Caki2 (cell line): ENCODE results near the gene ZBTB33. TPM values are rescaled to one million over a fixed set of nuclear protein-coding genes. Genes with fewer than 3 reads are reported as not detected.

Experiments used
- DNase-seq: peaks from one replicate; pipeline ENCODE4 v3.0.0-alpha.2; 2015; ENCODE audit warnings: low read depth
- in situ Hi-C: cut with HindIII; loops from 2 replicates; pipeline ENCODE4 v1.10.0; 2016; ENCODE audit warnings: low sequenced_read_pairs, low pct_unique_long_range_greater_than_20kb, mixed read lengths
- total RNA-seq: library from RNA; depleted of rRNA; stranded (reverse); fragments of >200 nt; shearing (Covaris generic); gene quantifications from 2 replicates; pipeline ENCODE4 v1.2.3, GENCODE V29; 2014; ENCODE audit warnings: low replicate concordance

ZBTB33 gene
- total RNA-seq, 1 experiment from 2014 or later: 5.0 TPM

DNA sequence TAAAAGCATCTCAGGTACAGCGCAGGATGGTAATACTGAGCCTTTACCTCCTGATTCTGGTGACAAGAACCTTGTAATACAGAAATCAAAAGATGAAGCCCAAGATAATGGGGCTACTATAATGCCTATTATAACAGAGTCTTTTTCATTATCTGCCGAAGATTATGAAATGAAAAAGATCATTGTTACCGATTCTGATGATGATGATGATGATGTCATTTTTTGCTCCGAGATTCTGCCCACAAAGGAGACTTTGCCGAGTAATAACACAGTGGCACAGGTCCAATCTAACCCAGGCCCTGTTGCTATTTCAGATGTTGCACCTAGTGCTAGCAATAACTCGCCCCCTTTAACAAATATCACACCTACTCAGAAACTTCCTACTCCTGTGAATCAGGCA is 3.2 kb downstream of the ZBTB33 start:
- no peak for DNase-seq
- in situ Hi-C loops: no loop called here

GRCh38 chrX:120260369-120260768 is 9.8 kb downstream of the ZBTB33 start:
- no peak for DNase-seq
- in situ Hi-C loops: no loop called here

DNA sequence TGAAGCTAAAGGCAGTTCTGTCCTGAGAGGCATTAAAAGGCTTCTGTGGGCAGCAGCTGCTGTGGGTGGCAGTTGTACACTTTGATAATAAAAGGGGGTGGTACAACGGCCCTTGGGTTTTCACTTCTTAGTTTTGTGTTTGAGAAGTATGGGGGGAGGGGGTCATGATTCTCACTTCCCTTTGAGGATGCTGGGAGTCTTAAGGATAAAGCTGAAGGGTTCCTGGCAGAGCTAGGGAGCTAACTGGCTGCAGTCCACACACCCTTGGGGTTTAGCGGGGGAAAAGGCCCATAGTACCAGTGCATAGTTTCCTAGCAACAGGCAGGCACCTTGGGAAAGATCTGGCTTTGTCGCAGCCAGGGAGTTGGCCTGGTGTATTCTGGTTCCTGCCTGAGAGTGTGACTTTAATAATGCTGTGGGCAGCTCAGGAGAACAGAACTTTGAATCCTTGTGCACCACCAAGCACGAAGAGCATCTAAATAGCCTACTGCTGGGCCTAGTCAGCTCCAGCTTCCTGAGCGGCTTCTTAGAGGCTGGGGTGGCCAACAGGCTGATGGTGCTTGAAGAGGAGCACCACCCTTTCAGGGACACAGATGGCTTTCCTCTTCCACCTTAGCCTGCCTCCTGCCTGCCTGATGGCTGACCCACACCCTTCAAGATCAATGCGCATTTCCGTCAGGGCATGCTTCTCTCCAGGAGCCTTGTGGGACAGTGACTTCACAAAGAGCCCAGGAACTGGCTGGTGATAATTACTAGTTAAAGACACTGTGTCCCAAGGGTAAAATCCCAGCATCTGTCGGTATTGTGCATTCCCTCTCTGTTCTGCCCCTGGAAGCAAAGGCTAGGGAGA is 12.5 kb downstream of the ZBTB33 start:
- in situ Hi-C loops: no loop called here
- no peak for DNase-seq

GRCh38 chrX:120264341-120264740 is 13.7 kb downstream of the ZBTB33 start:
- no peak for DNase-seq
- in situ Hi-C loops: no loop called here

GRCh38 chrX:120269373-120270035 is 18.9 kb downstream of the ZBTB33 start:
- in situ Hi-C loops: no loop called here
- DNase-seq: no peak

DNA sequence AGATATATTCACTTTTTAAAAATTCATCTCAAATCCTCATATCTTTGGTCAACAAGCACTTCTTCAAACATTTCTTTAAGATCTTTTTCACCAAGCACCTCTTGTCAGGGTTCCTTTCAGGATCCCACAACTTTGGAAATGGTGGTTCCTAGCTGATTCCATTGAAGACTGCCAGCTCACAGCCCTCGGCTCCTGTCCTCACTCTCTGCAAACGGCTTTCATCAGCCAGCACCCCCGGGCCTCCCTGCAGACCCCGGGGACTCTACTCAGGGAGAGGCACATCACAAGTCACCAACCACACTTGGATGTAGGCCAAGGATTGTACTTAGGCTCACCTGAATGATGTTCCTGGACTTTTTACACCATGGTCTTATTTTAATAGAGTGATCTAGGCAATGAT is 20.0 kb downstream of the ZBTB33 start:
- in situ Hi-C loops: no loop called here

GRCh38 chrX:120271218-120271617 is 20.6 kb downstream of the ZBTB33 start:
- DNase-seq: no peak
- in situ Hi-C loops: no loop called here

More for the DNA sequence above, 20.0 kb downstream of the ZBTB33 start:
- DNase-seq: no peak

GRCh38 chrX:120274145-120274544 is 23.5 kb downstream of the ZBTB33 start:
- in situ Hi-C loops: no loop called here
- DNase-seq: no peak

DNA sequence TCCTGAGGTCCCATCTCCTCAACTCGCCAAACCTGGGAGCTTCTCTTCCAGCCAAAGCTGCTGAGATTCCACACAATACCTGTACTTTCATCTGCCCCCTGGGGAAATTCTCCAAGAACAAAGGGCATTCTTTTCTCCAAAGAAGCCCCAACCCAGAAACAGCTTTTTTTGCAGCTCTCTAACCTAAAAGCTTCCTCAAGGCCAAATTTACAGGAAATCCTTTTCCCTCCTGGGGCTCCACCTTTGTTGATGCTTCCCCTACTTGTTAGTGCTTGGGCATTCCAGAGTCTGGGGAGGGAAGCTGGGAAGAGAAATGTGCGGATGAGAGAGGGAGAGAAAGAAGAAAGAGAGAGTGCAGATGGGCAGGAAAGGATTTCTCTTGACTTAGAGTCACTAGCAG is 24.3 kb downstream of the ZBTB33 start:
- DNase-seq: no peak
- in situ Hi-C loops: no loop called here

- DNase-seq: no peak
- in situ Hi-C loops: no loop called here
Measured at GRCh38 chrX:120281021-120281624, 30.5 kb downstream of the ZBTB33 start.

DNA sequence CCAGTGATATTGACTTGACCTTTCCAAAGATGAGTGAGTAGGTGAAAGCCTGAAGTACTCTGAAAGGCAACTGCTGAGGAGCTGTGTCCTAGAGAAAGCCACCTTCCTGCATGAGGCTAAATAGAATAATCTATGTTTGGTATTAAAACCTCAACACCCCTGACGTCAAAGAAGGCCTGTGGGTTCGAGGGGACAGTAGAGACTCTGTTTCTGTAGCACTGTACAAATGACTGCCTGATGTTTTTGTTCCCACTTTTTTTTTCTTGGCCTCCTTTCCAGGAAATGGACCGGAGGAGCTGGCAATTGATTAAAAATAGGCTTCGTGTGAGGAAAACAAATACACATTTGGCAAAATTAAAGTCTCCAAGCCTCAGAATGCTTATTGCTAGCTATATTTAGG is 31.1 kb downstream of the ZBTB33 start:
- in situ Hi-C loops: no loop called here
- DNase-seq: no peak

DNA sequence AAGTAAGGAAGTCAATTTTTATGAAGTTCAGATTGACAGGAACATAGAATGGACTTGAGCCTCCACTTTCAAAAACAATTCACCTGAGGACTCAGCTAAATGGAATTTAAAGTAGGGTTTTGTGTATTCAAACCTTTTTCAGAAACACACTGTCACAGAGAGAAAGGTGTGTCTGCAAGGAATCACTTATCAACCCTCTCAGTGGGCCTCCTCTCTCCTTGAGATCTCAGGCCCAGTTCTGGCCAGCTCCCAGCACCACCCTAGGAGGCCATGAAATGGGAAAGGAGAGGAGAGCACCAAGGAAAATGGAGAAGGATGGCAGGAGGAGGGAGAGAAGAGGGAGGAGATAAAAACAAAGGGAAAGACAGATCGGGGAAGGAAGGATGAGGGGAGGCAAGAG is 32.1 kb downstream of the ZBTB33 start:
- in situ Hi-C loops: no loop called here
- DNase-seq: no peak

- DNase-seq: no peak
- in situ Hi-C loops: no loop called here
Measured at GRCh38 chrX:120286733-120287512, 36.3 kb downstream of the ZBTB33 start.

GRCh38 chrX:120287513-120288112 is 37.0 kb downstream of the ZBTB33 start:
- in situ Hi-C loops: no loop called here
- no peak for DNase-seq

DNA sequence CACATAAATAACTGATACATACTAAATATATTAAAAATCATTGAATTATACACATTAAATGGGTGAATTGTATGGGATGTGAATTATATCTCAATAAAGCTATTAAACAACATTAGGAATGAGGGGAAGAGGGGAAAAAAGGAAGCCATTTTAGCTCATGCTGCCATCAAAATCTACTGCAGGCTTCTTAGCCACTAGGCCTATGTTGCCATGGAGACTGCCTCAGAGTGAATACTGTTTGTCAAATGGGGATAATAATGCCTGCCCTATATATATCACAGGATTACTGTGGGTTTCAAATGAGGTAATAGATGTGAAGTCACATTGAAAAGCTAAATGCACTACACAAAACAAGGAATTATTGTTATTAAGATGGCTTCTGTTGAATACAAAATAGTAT is 39.5 kb downstream of the ZBTB33 start:
- in situ Hi-C loops: no loop called here
- DNase-seq: no peak

- DNase-seq: no peak
- in situ Hi-C loops: no loop called here
Measured at GRCh38 chrX:120291211-120291610, 40.6 kb downstream of the ZBTB33 start.

- DNase-seq: no peak
Measured at GRCh38 chrX:120293015-120293414, 42.4 kb downstream of the ZBTB33 start.

DNA sequence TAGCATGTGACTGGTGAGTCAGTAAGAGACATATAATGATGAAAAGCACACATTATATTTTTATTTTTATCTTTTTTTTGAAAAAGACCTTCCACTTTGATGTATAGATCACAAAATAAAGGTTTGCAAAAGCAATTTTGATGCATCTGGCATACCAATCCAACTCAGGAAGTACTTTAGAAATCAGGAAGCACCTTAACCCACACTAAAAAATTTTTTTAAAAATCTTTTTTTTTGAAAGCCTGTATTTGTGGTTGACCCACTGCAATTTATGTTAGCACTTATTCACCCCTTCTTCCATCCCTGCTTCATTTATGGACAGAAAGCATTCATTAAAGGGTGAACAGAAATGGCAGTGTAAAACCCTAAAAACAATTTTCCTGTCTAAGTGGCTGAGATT is 44.0 kb downstream of the ZBTB33 start:
- in situ Hi-C loops: no loop called here

More at GRCh38 chrX:120293015-120293414, 42.4 kb downstream of the ZBTB33 start:
- in situ Hi-C loops: no loop called here

More for the DNA sequence above, 44.0 kb downstream of the ZBTB33 start:
- DNase-seq: no peak
